SJCRH30 (cell line): Measurements from ENCODE around the gene PCF11. TPM values are rescaled to one million over a fixed set of nuclear protein-coding genes. Genes with fewer than 3 reads are reported as not detected.

ENCODE experiments used
- DNase-seq, 2 experiments: peaks; one replicate each; pipeline ENCODE4 v3.0.0-alpha.2; 2015 to 2020
- H3K27ac ChIP-seq: fragments of 250-450 bp; sonication (Bioruptor Pico); 2 replicates; pipeline ENCODE4 v1.5.1; 2020; ENCODE audit warnings: mild to moderate bottlenecking, moderate library complexity
- H3K27me3 ChIP-seq: fragments of 250-450 bp; sonication (Bioruptor Pico); 2 replicates; pipeline ENCODE4 v1.5.1; 2020; ENCODE audit warnings: mild to moderate bottlenecking, moderate library complexity
- H3K36me3 ChIP-seq: fragments of 250-450 bp; sonication (Bioruptor Pico); 2 replicates; pipeline ENCODE4 v1.5.1; 2020; ENCODE audit warnings: mild to moderate bottlenecking, moderate library complexity
- H3K4me1 ChIP-seq: fragments of 250-450 bp; sonication (Bioruptor Pico); 2 replicates; pipeline ENCODE4 v1.5.1; 2020; ENCODE audit warnings: mild to moderate bottlenecking, moderate library complexity
- H3K4me3 ChIP-seq: fragments of 250-450 bp; sonication (Bioruptor Pico); 2 replicates; pipeline ENCODE4 v1.5.1; 2020; ENCODE audit warnings: mild to moderate bottlenecking, moderate library complexity
- H3K9me3 ChIP-seq: fragments of 250-450 bp; sonication (Bioruptor Pico); replicated peaks from 2 replicates; pipeline ENCODE4 v1.5.1; 2020; ENCODE audit warnings: mild to moderate bottlenecking, moderate library complexity
- total RNA-seq: library from RNA; depleted of rRNA; stranded (reverse); fragments of >200 nt; shearing (Covaris generic); gene quantifications from 2 replicates; pipeline ENCODE4 v1.2.3, GENCODE V29; 2014; rRNA removed

Gene PCF11
- total RNA-seq, 1 experiment from 2014 or later, result 71.1 TPM

DNA sequence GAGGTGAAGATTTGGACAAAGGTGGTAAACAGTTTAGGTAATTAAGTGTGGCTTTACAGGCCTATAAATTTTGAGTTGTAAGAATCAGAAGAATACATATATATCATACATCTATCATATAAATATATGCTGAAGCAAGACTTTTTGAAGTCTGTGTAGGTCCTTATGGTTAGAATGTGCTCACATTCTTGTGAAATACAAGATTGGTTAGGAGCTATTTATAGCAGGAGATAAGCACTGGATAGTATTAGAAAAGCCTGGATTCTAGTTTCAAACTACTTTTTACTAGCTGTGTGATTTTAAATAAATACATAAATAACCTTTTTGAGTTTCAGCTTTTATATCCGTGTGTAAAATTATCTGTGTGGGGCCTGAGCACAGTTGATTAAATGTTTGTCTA, 78.9 kb downstream of the PCF11 start:
- Histone ChIP-seq H3K36me3 (no peaks in the 10 kb centered on the region), H3K27me3 (no peaks in the 10 kb centered on the region), H3K4me1 (no peaks in the 10 kb centered on the region), H3K4me3 (no peak overlapping the region), H3K9me3 (no peaks in the 10 kb centered on the region), H3K27ac (no peak overlapping the region)
- DNase-seq, result no peak

Other genes with a start within 250 kb of the PCF11 start
- gene RAB30, start 85.2 kb upstream of the PCF11 start, total RNA-seq, result 8.0 and 8.2 TPM in 2 replicates
- gene ANKRD42, start 36.6 kb downstream of the PCF11 start, total RNA-seq, result 2.2 and 2.6 TPM in 2 replicates
- gene CCDC90B, start 129.2 kb downstream of the PCF11 start, total RNA-seq, result 103 and 107 TPM in 2 replicates